KMS-11 (cell line): ENCODE results near the gene FAM83G.
"Not testable (repeated sequence)": the region's sequence is repeated elsewhere in the genome, so short reads cannot be mapped to it uniquely, and the experiment has no call there.

ENCODE experiments used
- H2AFZ ChIP-seq: fragments of 200-600 bp; sonication (generic); 2 replicates; pipeline ENCODE4 v1.6.1; 2016; ENCODE audit warnings: antibody characterized with exemption, mixed run types, low read depth
- H3K27ac ChIP-seq: fragments of 200-600 bp; sonication (generic); 2 replicates; pipeline ENCODE4 v1.6.1; 2016; ENCODE audit warnings: mild to moderate bottlenecking, mixed run types
- H3K27me3 ChIP-seq: fragments of 200-600 bp; sonication (generic); 2 replicates; pipeline ENCODE4 v1.6.1; 2017; ENCODE audit warnings: mild to moderate bottlenecking, low read depth, mixed run types, moderate library complexity; ENCODE audit not compliant: insufficient read depth
- H3K36me3 ChIP-seq: fragments of 200-600 bp; sonication (generic); 2 replicates; pipeline ENCODE4 v1.6.1; 2017; ENCODE audit warnings: mild to moderate bottlenecking, mixed run types; ENCODE audit not compliant: insufficient read depth
- H3K4me1 ChIP-seq: fragments of 200-600 bp; sonication (generic); 2 replicates; pipeline ENCODE4 v1.6.1; 2016; ENCODE audit warnings: mild to moderate bottlenecking, low read depth, mixed run types; ENCODE audit not compliant: poor library complexity, severe bottlenecking
- H3K4me2 ChIP-seq: fragments of 200-600 bp; sonication (generic); 2 replicates; pipeline ENCODE4 v1.7.0; 2016; ENCODE audit warnings: mild to moderate bottlenecking, mixed run types
- H3K4me3 ChIP-seq: fragments of 200-600 bp; sonication (generic); IDR thresholded peaks from 2 replicates; pipeline ENCODE4 v1.6.1; 2017; ENCODE audit warnings: low read depth, low read length, mixed read lengths; ENCODE audit not compliant: insufficient read depth
- H3K79me2 ChIP-seq: fragments of 200-600 bp; sonication (generic); 2 replicates; pipeline ENCODE4 v1.6.1; 2016; ENCODE audit warnings: low read depth, mixed run types; ENCODE audit not compliant: insufficient read depth
- H3K9ac ChIP-seq: fragments of 200-600 bp; sonication (generic); 2 replicates; pipeline ENCODE4 v1.6.1; 2016; ENCODE audit warnings: mild to moderate bottlenecking, mixed run types
- H4K20me1 ChIP-seq: fragments of 200-600 bp; sonication (generic); 2 replicates; pipeline ENCODE4 v1.6.1; 2016; ENCODE audit warnings: mild to moderate bottlenecking, mixed run types; ENCODE audit not compliant: insufficient read depth
- TF ChIP-seq, protein P1 (sequence below): fragments of 200-600 bp; sonication (generic); conservative IDR thresholded peaks from 2 replicates; pipeline ENCODE4 v1.6.1; 2017; ENCODE audit warnings: low read depth, mild to moderate bottlenecking, antibody characterized with exemption, low read length, moderate library complexity, mixed read lengths

Gene FAM83G

DNA sequence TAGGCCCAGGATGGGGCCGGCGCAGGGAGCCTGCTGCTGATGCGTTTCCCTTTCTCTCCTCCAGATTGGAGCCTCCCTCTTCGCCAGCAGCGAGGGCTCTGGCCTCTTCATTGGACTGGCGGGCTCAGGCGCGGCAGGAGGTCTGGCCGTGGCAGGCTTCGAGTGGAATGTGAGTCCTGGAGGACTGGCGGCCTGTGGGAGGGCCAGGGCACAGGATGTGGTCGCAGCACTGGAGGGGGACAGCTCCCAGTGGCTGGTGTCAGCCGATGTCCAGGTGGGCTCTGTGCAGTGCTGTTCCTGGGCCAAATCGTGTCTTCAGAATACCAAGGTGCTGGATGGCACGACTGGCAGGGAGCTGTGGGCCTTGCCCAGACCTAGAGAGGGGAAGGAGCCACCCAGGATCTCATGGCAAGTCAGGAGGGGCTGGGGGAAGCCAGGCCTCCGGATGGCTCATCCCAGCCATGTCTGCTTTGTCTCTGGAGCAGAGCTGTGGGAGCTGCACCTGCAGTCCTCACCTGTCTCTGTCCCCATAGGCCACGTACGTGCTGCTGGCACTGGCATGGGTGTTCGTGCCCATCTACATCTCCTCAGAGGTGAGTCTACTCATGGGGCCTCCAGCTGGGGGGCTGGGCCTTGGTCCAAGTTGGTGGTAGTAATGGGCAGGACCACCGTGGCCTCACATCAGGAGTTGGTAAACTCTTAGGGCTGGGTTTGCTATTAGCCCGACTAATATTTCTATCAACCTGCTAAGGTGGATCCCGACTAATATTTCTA, 45.3 kb downstream of the FAM83G start:
- Histone ChIP-seq H3K27me3 (no peaks in the 10 kb centered on the region), H3K4me2 (no peak overlapping the region), H2AFZ (no peak overlapping the region), H4K20me1 (no peaks in the 10 kb centered on the region), H3K79me2 (no peaks in the 10 kb centered on the region), H3K9ac (no peak overlapping the region), H3K27ac (no peak overlapping the region), H3K36me3 (no peaks in the 10 kb centered on the region), H3K4me3 (no peak overlapping the region), H3K4me1 (no peaks in the 10 kb centered on the region)
- TF ChIP-seq, protein P1, sequence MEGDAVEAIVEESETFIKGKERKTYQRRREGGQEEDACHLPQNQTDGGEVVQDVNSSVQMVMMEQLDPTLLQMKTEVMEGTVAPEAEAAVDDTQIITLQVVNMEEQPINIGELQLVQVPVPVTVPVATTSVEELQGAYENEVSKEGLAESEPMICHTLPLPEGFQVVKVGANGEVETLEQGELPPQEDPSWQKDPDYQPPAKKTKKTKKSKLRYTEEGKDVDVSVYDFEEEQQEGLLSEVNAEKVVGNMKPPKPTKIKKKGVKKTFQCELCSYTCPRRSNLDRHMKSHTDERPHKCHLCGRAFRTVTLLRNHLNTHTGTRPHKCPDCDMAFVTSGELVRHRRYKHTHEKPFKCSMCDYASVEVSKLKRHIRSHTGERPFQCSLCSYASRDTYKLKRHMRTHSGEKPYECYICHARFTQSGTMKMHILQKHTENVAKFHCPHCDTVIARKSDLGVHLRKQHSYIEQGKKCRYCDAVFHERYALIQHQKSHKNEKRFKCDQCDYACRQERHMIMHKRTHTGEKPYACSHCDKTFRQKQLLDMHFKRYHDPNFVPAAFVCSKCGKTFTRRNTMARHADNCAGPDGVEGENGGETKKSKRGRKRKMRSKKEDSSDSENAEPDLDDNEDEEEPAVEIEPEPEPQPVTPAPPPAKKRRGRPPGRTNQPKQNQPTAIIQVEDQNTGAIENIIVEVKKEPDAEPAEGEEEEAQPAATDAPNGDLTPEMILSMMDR = no peak

DNA sequence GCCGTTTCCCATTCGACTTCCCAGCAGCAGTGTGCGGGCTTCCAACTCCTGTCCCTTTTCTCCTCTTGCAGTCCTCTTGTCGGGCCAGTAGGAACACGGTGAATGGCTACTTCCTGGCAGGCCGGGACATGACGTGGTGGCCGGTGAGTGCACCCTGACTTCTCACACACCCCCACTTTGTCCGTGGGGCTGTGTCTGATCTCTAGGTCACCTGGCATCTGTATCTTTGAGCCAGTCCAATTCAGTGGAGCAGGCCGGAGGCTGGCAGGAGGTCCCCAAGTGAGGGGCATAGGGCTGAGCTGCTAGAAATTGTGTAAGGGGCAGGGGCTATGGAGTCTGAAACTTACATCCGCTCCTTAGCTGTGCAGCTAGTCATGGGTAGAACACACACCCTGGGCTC, 46.0 kb downstream of the FAM83G start:
- Histone ChIP-seq H4K20me1 (no peaks in the 10 kb centered on the region), H3K4me2 (no peak overlapping the region), H3K27ac (no peak overlapping the region), H3K4me1 (no peaks in the 10 kb centered on the region), H3K4me3 (no peak overlapping the region), H2AFZ (no peak overlapping the region), H3K9ac (no peak overlapping the region), H3K79me2 (no peaks in the 10 kb centered on the region), H3K36me3 (no peaks in the 10 kb centered on the region), H3K27me3 (no peaks in the 10 kb centered on the region)
- TF ChIP-seq, protein P1 = no peak

- no peak overlapping the region for H3K27ac ChIP-seq
- no peaks in the 10 kb centered on the region for H3K79me2 ChIP-seq
- no peak overlapping the region for H3K4me2 ChIP-seq
- no peak overlapping the region for H3K9ac ChIP-seq
- no peaks in the 10 kb centered on the region for H4K20me1 ChIP-seq
- H2AFZ ChIP-seq = no peak overlapping the region
- no peaks in the 10 kb centered on the region for H3K36me3 ChIP-seq
- TF ChIP-seq, protein P1 = no peak
- no peaks in the 10 kb centered on the region for H3K27me3 ChIP-seq
- H3K4me1 ChIP-seq = no peaks in the 10 kb centered on the region
- no peak overlapping the region for H3K4me3 ChIP-seq
These were observed 46.7 kb downstream of the FAM83G start for GRCh38 chr17:18957831-18958230.

DNA sequence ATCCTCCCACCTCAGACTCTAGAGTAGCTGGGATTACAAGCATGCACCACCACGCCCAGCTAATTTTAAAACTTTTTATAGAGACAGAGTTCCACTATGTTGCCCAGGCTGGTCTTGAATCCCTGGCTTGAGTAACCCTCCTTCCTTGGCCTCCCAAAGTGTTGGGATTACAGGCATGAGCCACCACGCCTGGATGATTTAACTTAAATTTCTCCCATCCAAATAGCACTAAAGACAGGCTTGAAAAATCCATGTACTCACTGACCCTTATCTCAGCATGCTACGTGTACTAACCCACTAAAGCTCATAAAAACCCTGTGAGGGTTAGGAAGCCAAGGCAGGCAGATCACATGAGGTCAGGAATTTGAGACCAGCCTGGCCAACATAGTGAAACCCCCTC, 48.0 kb downstream of the FAM83G start:
- no peaks in the 10 kb centered on the region for H4K20me1 ChIP-seq
- H3K4me1 ChIP-seq = no peaks in the 10 kb centered on the region
- H3K79me2 ChIP-seq = no peaks in the 10 kb centered on the region
- H2AFZ ChIP-seq = no peak overlapping the region
- H3K4me3 ChIP-seq = no peak overlapping the region
- no peaks in the 10 kb centered on the region for H3K27me3 ChIP-seq
- no peaks in the 10 kb centered on the region for H3K36me3 ChIP-seq
- TF ChIP-seq, protein P1 = no peak
- H3K27ac ChIP-seq = no peak overlapping the region
- H3K9ac ChIP-seq = no peak overlapping the region
- H3K4me2 ChIP-seq = no peak overlapping the region

- H3K36me3 ChIP-seq, H3K79me2 ChIP-seq, H3K27me3 ChIP-seq, H3K4me2 ChIP-seq, H4K20me1 ChIP-seq, H3K4me1 ChIP-seq, H2AFZ ChIP-seq, H3K9ac ChIP-seq, H3K27ac ChIP-seq, H3K4me3 ChIP-seq: not testable (repeated sequence)
These were observed 48.5 kb downstream of the FAM83G start for GRCh38 chr17:18956021-18956420.
